Cardiac muscle cell (in vitro differentiated cells and primary cell): ENCODE data around the gene TMEM165. TPM values are rescaled to one million over a fixed set of nuclear protein-coding genes. Genes with fewer than 3 reads are reported as not detected.

Experiments
- DNase-seq, 2 donors: peaks; one replicate each; pipeline versions ENCODE4 v3.0.0 to v3.0.0-alpha.2; 2010 to 2017; ENCODE audit warnings: low read depth in 1 of 2, low spot score in 1 of 2
- H3K27ac ChIP-seq: fragments of 200-600 bp; sonication (generic); 2 replicates; pipeline ENCODE4 v1.5.1; 2016
- H3K27me3 ChIP-seq: fragments of 200-600 bp; sonication (generic); 2 replicates; pipeline ENCODE4 v1.6.0; 2016; ENCODE audit warnings: control low read depth
- H3K36me3 ChIP-seq: fragments of 200-600 bp; sonication (generic); 2 replicates; pipeline ENCODE4 v1.5.1; 2016; ENCODE audit warnings: control low read depth
- H3K4me1 ChIP-seq: fragments of 200-600 bp; sonication (generic); 2 replicates; pipeline ENCODE4 v1.8.1; 2017; ENCODE audit warnings: low read depth, mild to moderate bottlenecking, mixed run types
- H3K4me3 ChIP-seq: fragments of 200-600 bp; sonication (generic); 2 replicates; pipeline ENCODE4 v1.5.1; 2016; ENCODE audit warnings: mild to moderate bottlenecking
- H3K9me3 ChIP-seq: fragments of 200-600 bp; sonication (generic); 2 replicates; pipeline ENCODE4 v1.5.1; 2017; ENCODE audit warnings: low read depth, mild to moderate bottlenecking, control low read depth
- CTCF ChIP-seq: IDR thresholded peaks from 2 replicates; pipeline ENCODE4 v1.5.1; 2012; ENCODE audit warnings: low read depth, mild to moderate bottlenecking, low read length
- polyA plus RNA-seq: library from polyadenylated mRNA; unstranded; fragments of >200 nt; fragmentation: Nextera tagmentation; extraction: Ambion mirVana; gene quantifications from 2 replicates; pipeline ENCODE4 v1.2.1, GENCODE V29; 2016
- total RNA-seq: library from RNA; depleted of rRNA; stranded (reverse); fragments of >200 nt; gene quantifications from 2 replicates; pipeline ENCODE4 v1.2.3, GENCODE V29; 2016

Gene TMEM165
- total and polyA plus RNA-seq, 2 experiments from 2014 or later: 107 to 109 TPM

GRCh38 chr4:55439023-55439422 is 43.3 kb downstream of the TMEM165 start:
- TF ChIP-seq CTCF: no peak
- no peaks in the 10 kb centered on the region for H3K4me1 ChIP-seq
- H3K9me3 ChIP-seq: no peaks in the 10 kb centered on the region
- no peak overlapping the region for H3K27ac ChIP-seq
- H3K27me3 ChIP-seq: no peaks in the 10 kb centered on the region
- H3K36me3 ChIP-seq: peaks cover 53% of the 10 kb centered on the region
- H3K4me3 ChIP-seq: no peak overlapping the region
- DNase-seq: no peak

- Histone ChIP-seq H3K9me3 (no peaks in the 10 kb centered on the region), H3K36me3 (peaks cover 48% of the 10 kb centered on the region), H3K4me3 (no peak overlapping the region), H3K27me3 (no peaks in the 10 kb centered on the region), H3K27ac (no peak overlapping the region), H3K4me1 (no peaks in the 10 kb centered on the region)
- TF ChIP-seq CTCF: no peak
- no peak for DNase-seq
These were observed 45.0 kb downstream of the TMEM165 start for GRCh38 chr4:55440786-55441185.

- Histone ChIP-seq H3K27ac (no peak overlapping the region), H3K4me1 (no peaks in the 10 kb centered on the region), H3K4me3 (no peak overlapping the region), H3K9me3 (no peaks in the 10 kb centered on the region), H3K36me3 (peaks cover 55% of the 10 kb centered on the region), H3K27me3 (no peaks in the 10 kb centered on the region)
- no peak for DNase-seq
- TF ChIP-seq CTCF: no peak
These were observed 46.8 kb downstream of the TMEM165 start for GRCh38 chr4:55442541-55442940.

GRCh38 chr4:55444827-55445226 is 49.1 kb downstream of the TMEM165 start:
- DNase-seq: peak; percentile 23 to 42
- Histone ChIP-seq H3K27ac (no peak overlapping the region), H3K9me3 (no peaks in the 10 kb centered on the region), H3K27me3 (no peaks in the 10 kb centered on the region), H3K4me3 (no peak overlapping the region), H3K4me1 (no peaks in the 10 kb centered on the region), H3K36me3 (peaks cover 72% of the 10 kb centered on the region)
- TF ChIP-seq CTCF: peak; percentile 38

GRCh38 chr4:55445921-55446577 is 50.3 kb downstream of the TMEM165 start:
- Histone ChIP-seq H3K27ac (no peak overlapping the region), H3K4me3 (no peak overlapping the region), H3K27me3 (no peaks in the 10 kb centered on the region), H3K4me1 (no peaks in the 10 kb centered on the region), H3K36me3 (peaks cover 73% of the 10 kb centered on the region), H3K9me3 (no peaks in the 10 kb centered on the region)
- no peak for TF ChIP-seq CTCF
- peak in 1 of 2 donors; percentile 32 for DNase-seq
